ENCODE results near the gene EBF3. TPM values are rescaled to one million over a fixed set of nuclear protein-coding genes. Genes with fewer than 3 reads are reported as not detected.

Gene EBF3
- total RNA-seq, 1 experiment from 2014 or later: 0.12 TPM

GRCh38 chr10:129793996-129794395 lies 170.1 kb downstream of the EBF3 start:
- POLR2A ChIA-PET: no interaction called here
- DNase-seq (ENCODE audit: low read depth, low spot score) (no peak), ATAC-seq (no peak)
- Histone ChIP-seq H4K20me1 (ENCODE audit: insufficient read depth) (no peaks in the 10 kb centered on the region), H3K36me3 (ENCODE audit: control insufficient read depth in 1 of 2, insufficient read depth in 2 of 2, low read length in 2 of 2) (no peaks in the 10 kb centered on the region), H3K4me3 (replicated peaks in 1 of 2; ENCODE audit: low read depth in 1 of 2, low read length in 2 of 2) (no peak overlapping the region), H3K9me3 (ENCODE audit: control insufficient read depth in 1 of 2, insufficient read depth in 1 of 2, low read depth in 1 of 2, low read length in 2 of 2) (no peaks in the 10 kb centered on the region), H3K4me2 (ENCODE audit: low read length) (no peak overlapping the region), H2AFZ (ENCODE audit: low read depth, low read length, poor library complexity, severe bottlenecking) (no peak overlapping the region), H3K27me3 (ENCODE audit: insufficient read depth, low read length) (no peaks in the 10 kb centered on the region), H3K9ac (ENCODE audit: low read length) (no peak overlapping the region), H3K79me2 (ENCODE audit: insufficient read depth, low read length) (no peaks in the 10 kb centered on the region), H3K27ac (ENCODE audit: low read depth, low read length) (no peak overlapping the region), H3K9me2 (ENCODE audit: insufficient read depth) (no peaks in the 10 kb centered on the region), H3K4me1 (ENCODE audit: control insufficient read depth in 1 of 2, insufficient read depth in 2 of 2, low read length in 2 of 2) (no peaks in the 10 kb centered on the region)
- CTCF ChIA-PET: no interaction called here
- intact Hi-C loops (cut with micrococcal nuclease): no loop called here
- BruUV-seq (replicated peaks): no TSS peak
- RAD21 ChIA-PET (ENCODE audit: low non-redundant PET in 1 of 2, low total read pairs in 2 of 2, uncharacterized antibody in 2 of 2, unreplicated experiment in 2 of 2): no interaction called here
- TF ChIP-seq SIN3A (IDR thresholded peaks at IDR 0.05; ENCODE audit: low read depth) (no peak), RAD21 (IDR thresholded peaks at IDR 0.05; ENCODE audit: low read depth) (no peak), CEBPB (IDR thresholded peaks at IDR 0.05; ENCODE audit: low read depth) (no peak), CBX3 (IDR thresholded peaks at IDR 0.05; ENCODE audit: low read depth) (no peak), ELF1 (IDR thresholded peaks at IDR 0.05; ENCODE audit: borderline replicate concordance, low read depth) (no peak)
- TF ChIP-seq, protein P1, sequence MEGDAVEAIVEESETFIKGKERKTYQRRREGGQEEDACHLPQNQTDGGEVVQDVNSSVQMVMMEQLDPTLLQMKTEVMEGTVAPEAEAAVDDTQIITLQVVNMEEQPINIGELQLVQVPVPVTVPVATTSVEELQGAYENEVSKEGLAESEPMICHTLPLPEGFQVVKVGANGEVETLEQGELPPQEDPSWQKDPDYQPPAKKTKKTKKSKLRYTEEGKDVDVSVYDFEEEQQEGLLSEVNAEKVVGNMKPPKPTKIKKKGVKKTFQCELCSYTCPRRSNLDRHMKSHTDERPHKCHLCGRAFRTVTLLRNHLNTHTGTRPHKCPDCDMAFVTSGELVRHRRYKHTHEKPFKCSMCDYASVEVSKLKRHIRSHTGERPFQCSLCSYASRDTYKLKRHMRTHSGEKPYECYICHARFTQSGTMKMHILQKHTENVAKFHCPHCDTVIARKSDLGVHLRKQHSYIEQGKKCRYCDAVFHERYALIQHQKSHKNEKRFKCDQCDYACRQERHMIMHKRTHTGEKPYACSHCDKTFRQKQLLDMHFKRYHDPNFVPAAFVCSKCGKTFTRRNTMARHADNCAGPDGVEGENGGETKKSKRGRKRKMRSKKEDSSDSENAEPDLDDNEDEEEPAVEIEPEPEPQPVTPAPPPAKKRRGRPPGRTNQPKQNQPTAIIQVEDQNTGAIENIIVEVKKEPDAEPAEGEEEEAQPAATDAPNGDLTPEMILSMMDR (IDR thresholded peaks at IDR 0.05 in 2 of 3, conservative IDR thresholded peaks at IDR 0.05 in 1 of 3; ENCODE audit: borderline replicate concordance in 1 of 3, insufficient read depth in 1 of 3, low read depth in 2 of 3, low read length in 2 of 3): no peak

- Histone ChIP-seq H3K79me2 (ENCODE audit: insufficient read depth, low read length) (no peaks in the 10 kb centered on the region), H3K9me2 (ENCODE audit: insufficient read depth) (no peaks in the 10 kb centered on the region), H3K9ac (ENCODE audit: low read length) (no peak overlapping the region), H3K4me3 (replicated peaks in 1 of 2; ENCODE audit: low read depth in 1 of 2, low read length in 2 of 2) (no peak overlapping the region), H2AFZ (ENCODE audit: low read depth, low read length, poor library complexity, severe bottlenecking) (no peak overlapping the region), H3K36me3 (ENCODE audit: control insufficient read depth in 1 of 2, insufficient read depth in 2 of 2, low read length in 2 of 2) (no peaks in the 10 kb centered on the region), H3K9me3 (ENCODE audit: control insufficient read depth in 1 of 2, insufficient read depth in 1 of 2, low read depth in 1 of 2, low read length in 2 of 2) (no peaks in the 10 kb centered on the region), H3K4me2 (ENCODE audit: low read length) (no peak overlapping the region), H3K4me1 (ENCODE audit: control insufficient read depth in 1 of 2, insufficient read depth in 2 of 2, low read length in 2 of 2) (no peaks in the 10 kb centered on the region), H3K27me3 (ENCODE audit: insufficient read depth, low read length) (no peaks in the 10 kb centered on the region), H4K20me1 (ENCODE audit: insufficient read depth) (no peaks in the 10 kb centered on the region), H3K27ac (ENCODE audit: low read depth, low read length) (no peak overlapping the region)
- ATAC-seq: no peak
- RAD21 ChIA-PET (ENCODE audit: low non-redundant PET in 1 of 2, low total read pairs in 2 of 2, uncharacterized antibody in 2 of 2, unreplicated experiment in 2 of 2): no interaction called here
- no TSS peak for BruUV-seq (replicated peaks)
- intact Hi-C loops (cut with micrococcal nuclease): no loop called here
- CTCF ChIA-PET: no interaction called here
- POLR2A ChIA-PET: no interaction called here
- DNase-seq (ENCODE audit: low read depth, low spot score): no peak
- no peak for TF ChIP-seq YY1 (IDR thresholded peaks at IDR 0.05; ENCODE audit: extremely low read depth, insufficient replicate concordance, low read depth, low read length)
- TF ChIP-seq, protein P2, sequence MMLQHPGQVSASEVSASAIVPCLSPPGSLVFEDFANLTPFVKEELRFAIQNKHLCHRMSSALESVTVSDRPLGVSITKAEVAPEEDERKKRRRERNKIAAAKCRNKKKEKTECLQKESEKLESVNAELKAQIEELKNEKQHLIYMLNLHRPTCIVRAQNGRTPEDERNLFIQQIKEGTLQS (IDR thresholded peaks at IDR 0.05): no peak
- TF ChIP-seq EZH2 (IDR thresholded peaks at IDR 0.05): no peak
- no peak for TF ChIP-seq ZNF274 (IDR thresholded peaks at IDR 0.05; ENCODE audit: low read depth, low read length)
- no peak for TF ChIP-seq TCF7L2 (IDR thresholded peaks at IDR 0.05; ENCODE audit: borderline replicate concordance, extremely low read depth, insufficient read depth, insufficient read length)
- no peak for TF ChIP-seq SRF (IDR thresholded peaks at IDR 0.05; ENCODE audit: low read depth)
- no peak for TF ChIP-seq FOSL1 (IDR thresholded peaks at IDR 0.05; ENCODE audit: low read depth)
- TF ChIP-seq JUND (IDR thresholded peaks at IDR 0.05): no peak
- TF ChIP-seq MAX (IDR thresholded peaks at IDR 0.05): no peak
- TF ChIP-seq SIN3A (IDR thresholded peaks at IDR 0.05; ENCODE audit: low read depth): no peak
- TF ChIP-seq POLR2AphosphoS5 (IDR thresholded peaks at IDR 0.05; ENCODE audit: low read depth, low read length): no peak
- TF ChIP-seq SP1 (IDR thresholded peaks at IDR 0.05; ENCODE audit: low read depth): no peak
- no peak for TF ChIP-seq RAD21 (IDR thresholded peaks at IDR 0.05; ENCODE audit: low read depth)
Observed at GRCh38 chr10:129793479-129793878, 170.6 kb downstream of the EBF3 start.

All from HCT116 (cell line).